DND-41 (cell line): ENCODE data around the gene IRX1.

Experiments
- ATAC-seq: fragments of 200-7000 bp; cut with Tn5 transposase; 3 replicates; pipeline ENCODE4 v1.9.1; 2021; ENCODE audit warnings: low read depth; ENCODE audit not compliant: insufficient read depth
- DNase-seq: peaks from one replicate; pipeline ENCODE4 v3.0.0-alpha.2; 2020
- H2AFZ ChIP-seq: 2 replicates; pipeline ENCODE4 v1.6.0; 2012; ENCODE audit warnings: low read depth, low read length
- H3K27ac ChIP-seq: 2 replicates; pipeline ENCODE4 v1.5.1; 2012; ENCODE audit warnings: low read length, inconsistent platforms
- H3K27me3 ChIP-seq: fragments of 200-600 bp; sonication (generic); 2 replicates; pipeline ENCODE4 v1.6.0; 2012; ENCODE audit warnings: low read length, mild to moderate bottlenecking, inconsistent platforms; ENCODE audit not compliant: insufficient read depth, poor library complexity
- H3K36me3 ChIP-seq: 2 replicates; pipeline ENCODE4 v1.5.1; 2012; ENCODE audit warnings: low read length, inconsistent platforms; ENCODE audit not compliant: insufficient read depth
- H3K4me1 ChIP-seq: 2 replicates; pipeline ENCODE4 v1.5.1; 2012; ENCODE audit warnings: mild to moderate bottlenecking, low read length; ENCODE audit not compliant: insufficient read depth
- H3K4me2 ChIP-seq: 2 replicates; pipeline ENCODE4 v1.6.0; 2012; ENCODE audit warnings: mild to moderate bottlenecking, moderate library complexity, low read length, inconsistent platforms; ENCODE audit not compliant: insufficient read depth
- H3K4me3 ChIP-seq, 2 experiments: fragments of 200-600 bp in 1 of 2; shearing (Covaris generic) in 1 of 2; 2 replicates each; pipeline ENCODE4 v1.5.1; 2012 to 2016; ENCODE audit warnings: inconsistent platforms in 2 of 2, low read length in 2 of 2, mild to moderate bottlenecking in 2 of 2, low read depth in 1 of 2, moderate library complexity in 1 of 2
- H3K79me2 ChIP-seq: 2 replicates; pipeline ENCODE4 v1.6.0; 2012; ENCODE audit warnings: low read length, inconsistent platforms; ENCODE audit not compliant: insufficient read depth
- H3K9ac ChIP-seq: 2 replicates; pipeline ENCODE4 v1.6.0; 2012; ENCODE audit warnings: low read depth, mild to moderate bottlenecking, inconsistent platforms, low read length, moderate library complexity
- H3K9me3 ChIP-seq: 2 replicates; pipeline ENCODE4 v1.5.1; 2012; ENCODE audit warnings: low read length, moderate library complexity, mild to moderate bottlenecking, inconsistent platforms; ENCODE audit not compliant: insufficient read depth, severe bottlenecking
- H4K20me1 ChIP-seq: 2 replicates; pipeline ENCODE4 v1.6.0; 2012; ENCODE audit warnings: low read length; ENCODE audit not compliant: insufficient read depth
- EZH2 ChIP-seq: IDR thresholded peaks from 3 replicates; pipeline ENCODE4 v1.6.1; 2012; ENCODE audit warnings: borderline replicate concordance, low read depth, mild to moderate bottlenecking, moderate library complexity, low read length, inconsistent platforms; ENCODE audit not compliant: severe bottlenecking
- TF ChIP-seq, protein P1 (sequence below): IDR thresholded peaks from 2 replicates; pipeline ENCODE4 v1.5.1; 2012; ENCODE audit warnings: borderline replicate concordance, low read length, moderate library complexity, mild to moderate bottlenecking; ENCODE audit not compliant: poor library complexity, severe bottlenecking; ENCODE audit errors: extremely low read depth

IRX1 gene

DNA sequence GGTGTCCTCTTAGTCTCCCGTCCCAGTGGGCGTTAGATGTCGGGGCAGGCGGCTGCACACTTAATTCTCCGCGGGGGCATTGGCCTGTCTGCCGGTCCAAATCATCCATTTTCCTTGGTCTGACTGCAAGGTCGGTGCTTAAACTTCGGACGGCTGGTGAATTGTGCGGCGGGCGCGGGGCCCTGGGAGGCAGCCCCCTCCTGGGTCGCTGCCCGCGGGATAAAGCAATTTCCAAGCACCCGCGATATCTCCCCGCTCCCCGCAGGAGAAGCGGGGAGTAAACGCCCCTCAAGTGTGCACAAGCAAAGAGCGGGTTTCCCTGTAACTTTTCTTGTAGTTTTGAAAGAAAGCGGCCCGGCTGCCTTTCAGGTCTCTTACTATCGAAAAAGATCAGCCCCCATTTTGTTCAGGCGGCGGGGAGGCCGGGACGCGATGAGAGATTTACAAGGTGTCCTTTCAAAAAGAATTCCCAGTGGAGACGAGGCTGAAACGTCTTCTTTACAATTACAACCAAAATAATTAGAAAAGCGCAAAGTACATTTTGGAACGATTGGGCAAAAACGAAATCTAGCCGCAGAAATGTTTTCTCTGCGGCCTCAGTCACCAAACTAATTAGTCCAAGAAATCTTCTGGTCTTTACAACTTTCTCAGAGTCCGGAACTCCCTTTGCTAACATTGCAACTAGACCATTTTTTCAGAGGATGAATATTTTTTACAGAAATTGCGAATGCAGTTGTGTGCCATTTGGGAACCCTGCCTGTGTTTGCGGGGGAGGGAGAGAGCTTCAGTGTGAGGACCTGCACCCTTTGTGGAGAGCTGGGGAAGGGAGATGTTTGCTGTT lies 1.8 kb downstream of the IRX1 start:
- TF ChIP-seq, protein P1, sequence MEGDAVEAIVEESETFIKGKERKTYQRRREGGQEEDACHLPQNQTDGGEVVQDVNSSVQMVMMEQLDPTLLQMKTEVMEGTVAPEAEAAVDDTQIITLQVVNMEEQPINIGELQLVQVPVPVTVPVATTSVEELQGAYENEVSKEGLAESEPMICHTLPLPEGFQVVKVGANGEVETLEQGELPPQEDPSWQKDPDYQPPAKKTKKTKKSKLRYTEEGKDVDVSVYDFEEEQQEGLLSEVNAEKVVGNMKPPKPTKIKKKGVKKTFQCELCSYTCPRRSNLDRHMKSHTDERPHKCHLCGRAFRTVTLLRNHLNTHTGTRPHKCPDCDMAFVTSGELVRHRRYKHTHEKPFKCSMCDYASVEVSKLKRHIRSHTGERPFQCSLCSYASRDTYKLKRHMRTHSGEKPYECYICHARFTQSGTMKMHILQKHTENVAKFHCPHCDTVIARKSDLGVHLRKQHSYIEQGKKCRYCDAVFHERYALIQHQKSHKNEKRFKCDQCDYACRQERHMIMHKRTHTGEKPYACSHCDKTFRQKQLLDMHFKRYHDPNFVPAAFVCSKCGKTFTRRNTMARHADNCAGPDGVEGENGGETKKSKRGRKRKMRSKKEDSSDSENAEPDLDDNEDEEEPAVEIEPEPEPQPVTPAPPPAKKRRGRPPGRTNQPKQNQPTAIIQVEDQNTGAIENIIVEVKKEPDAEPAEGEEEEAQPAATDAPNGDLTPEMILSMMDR = no peak
- TF ChIP-seq EZH2 = no peak
- Histone ChIP-seq H3K36me3 (no peaks in the 10 kb centered on the region), H4K20me1 (no peaks in the 10 kb centered on the region), H2AFZ (no peak overlapping the region), H3K4me2 (no peak overlapping the region), H3K4me1 (no peaks in the 10 kb centered on the region), H3K9me3 (peaks cover 4% of the 10 kb centered on the region), H3K79me2 (no peaks in the 10 kb centered on the region), H3K27me3 (no peaks in the 10 kb centered on the region), H3K27ac (no peak overlapping the region), H3K4me3 (no peak overlapping the region), H3K9ac (no peak overlapping the region)
- ATAC-seq (no peak), DNase-seq (no peak)

DNA sequence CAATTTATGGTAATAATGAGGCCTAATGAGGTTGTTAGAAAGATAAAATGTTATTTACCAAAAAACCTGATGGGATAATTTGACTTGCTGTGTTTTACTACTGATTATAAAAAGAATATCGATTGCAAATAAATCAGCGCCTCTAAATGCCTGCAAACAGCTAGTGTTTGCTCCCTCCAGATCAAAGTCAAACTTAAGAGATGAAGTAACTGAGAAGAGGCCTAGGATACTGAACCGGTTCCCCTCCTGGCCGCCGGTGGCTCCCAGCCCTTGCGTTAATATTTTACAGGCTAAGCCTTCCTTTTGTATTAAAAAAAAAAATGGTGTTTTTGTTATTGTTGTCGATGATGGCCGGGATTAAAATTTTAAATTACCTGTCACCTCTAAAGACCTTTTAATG lies 2.6 kb downstream of the IRX1 start:
- H3K79me2 ChIP-seq = no peaks in the 10 kb centered on the region
- DNase-seq = no peak
- H3K4me1 ChIP-seq = no peaks in the 10 kb centered on the region
- TF ChIP-seq, protein P1 = no peak
- TF ChIP-seq EZH2 = no peak
- no peak for ATAC-seq
- no peaks in the 10 kb centered on the region for H3K27me3 ChIP-seq
- H3K9me3 ChIP-seq = peaks cover 7% of the 10 kb centered on the region
- no peak overlapping the region for H2AFZ ChIP-seq
- H3K9ac ChIP-seq = no peak overlapping the region
- H3K27ac ChIP-seq = no peak overlapping the region
- H4K20me1 ChIP-seq = no peaks in the 10 kb centered on the region
- H3K4me2 ChIP-seq = no peak overlapping the region
- no peaks in the 10 kb centered on the region for H3K36me3 ChIP-seq
- H3K4me3 ChIP-seq = no peak overlapping the region

DNA sequence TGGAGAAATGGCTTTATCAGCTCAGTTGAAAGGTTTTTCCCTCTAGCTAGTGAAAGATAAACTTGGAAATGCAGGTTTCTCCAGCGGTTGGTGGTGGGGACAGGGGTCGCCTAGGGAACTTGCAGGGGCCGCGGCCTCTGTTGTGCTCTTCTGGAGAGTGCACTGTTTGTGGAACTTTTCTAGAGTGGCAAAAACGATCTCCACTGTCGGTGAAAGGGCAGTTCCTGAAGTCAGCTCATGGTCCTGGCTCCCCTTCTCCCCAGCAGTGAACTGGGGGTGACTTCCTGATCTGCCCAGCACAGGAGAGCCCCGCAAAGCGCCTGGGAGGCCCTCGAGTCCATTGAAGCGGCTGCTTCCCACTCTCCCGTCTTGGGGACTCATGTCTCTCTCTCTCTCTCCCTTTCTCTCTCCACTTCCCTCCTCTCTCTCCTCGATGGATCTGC lies 3.2 kb downstream of the IRX1 start:
- H3K27me3 ChIP-seq = no peaks in the 10 kb centered on the region

More for the DNA sequence above, 3.2 kb downstream of the IRX1 start:
- Histone ChIP-seq H3K4me1 (no peaks in the 10 kb centered on the region), H2AFZ (peak overlapping the region; percentile 20; the same call in 1 of the 2 replicates), H3K4me3 (no peak overlapping the region), H3K36me3 (no peaks in the 10 kb centered on the region), H3K79me2 (no peaks in the 10 kb centered on the region), H3K9ac (no peak overlapping the region), H3K4me2 (no peak overlapping the region), H4K20me1 (no peaks in the 10 kb centered on the region), H3K9me3 (peaks cover 7% of the 10 kb centered on the region), H3K27ac (no peak overlapping the region)
- no peak for ATAC-seq
- no peak for DNase-seq
- TF ChIP-seq EZH2 = no peak
- TF ChIP-seq, protein P1 = no peak
